ENCODE measurements around the gene VARS2.

Gene VARS2

GRCh38 chr6:30886897-30887255, 27.2 kb upstream of the VARS2 start:
- Histone ChIP-seq H2AFZ (ENCODE audit: low read length) (no peak overlapping the region), H3K9me2 (replicated peaks; ENCODE audit: insufficient read depth, low read length) (no peaks in the 10 kb centered on the region), H3K27me3 (replicated peaks; ENCODE audit: insufficient read depth, low read length) (peaks cover 62% of the 10 kb centered on the region), H3F3A (ENCODE audit: insufficient read depth, low read length) (no peaks in the 10 kb centered on the region), H3K4me1 (ENCODE audit: low read length) (no peaks in the 10 kb centered on the region), H3K9ac (ENCODE audit: low read length) (no peak overlapping the region), H3K4me3 (ENCODE audit: low read length) (no peak overlapping the region), H3K36me3 (replicated peaks; ENCODE audit: insufficient read depth, low read length) (no peaks in the 10 kb centered on the region), H3K4me2 (ENCODE audit: low read depth, low read length) (no peak overlapping the region), H3K9me3 (replicated peaks; ENCODE audit: insufficient read depth, low read length) (no peaks in the 10 kb centered on the region), H4K20me1 (ENCODE audit: insufficient read depth, low read length) (no peaks in the 10 kb centered on the region), H3K27ac (ENCODE audit: low read length) (no peak overlapping the region), H3K79me2 (ENCODE audit: low read length) (no peaks in the 10 kb centered on the region)
- DNase-seq = no peak
- TF ChIP-seq EZH2 (optimal IDR thresholded peaks at IDR 0.05; ENCODE audit: low read depth, low read length) (no peak), EZH2phosphoT487 (IDR thresholded peaks at IDR 0.05; ENCODE audit: low read length) (no peak), CTCF (IDR thresholded peaks at IDR 0.05; ENCODE audit: low read length) (no peak)

DNA sequence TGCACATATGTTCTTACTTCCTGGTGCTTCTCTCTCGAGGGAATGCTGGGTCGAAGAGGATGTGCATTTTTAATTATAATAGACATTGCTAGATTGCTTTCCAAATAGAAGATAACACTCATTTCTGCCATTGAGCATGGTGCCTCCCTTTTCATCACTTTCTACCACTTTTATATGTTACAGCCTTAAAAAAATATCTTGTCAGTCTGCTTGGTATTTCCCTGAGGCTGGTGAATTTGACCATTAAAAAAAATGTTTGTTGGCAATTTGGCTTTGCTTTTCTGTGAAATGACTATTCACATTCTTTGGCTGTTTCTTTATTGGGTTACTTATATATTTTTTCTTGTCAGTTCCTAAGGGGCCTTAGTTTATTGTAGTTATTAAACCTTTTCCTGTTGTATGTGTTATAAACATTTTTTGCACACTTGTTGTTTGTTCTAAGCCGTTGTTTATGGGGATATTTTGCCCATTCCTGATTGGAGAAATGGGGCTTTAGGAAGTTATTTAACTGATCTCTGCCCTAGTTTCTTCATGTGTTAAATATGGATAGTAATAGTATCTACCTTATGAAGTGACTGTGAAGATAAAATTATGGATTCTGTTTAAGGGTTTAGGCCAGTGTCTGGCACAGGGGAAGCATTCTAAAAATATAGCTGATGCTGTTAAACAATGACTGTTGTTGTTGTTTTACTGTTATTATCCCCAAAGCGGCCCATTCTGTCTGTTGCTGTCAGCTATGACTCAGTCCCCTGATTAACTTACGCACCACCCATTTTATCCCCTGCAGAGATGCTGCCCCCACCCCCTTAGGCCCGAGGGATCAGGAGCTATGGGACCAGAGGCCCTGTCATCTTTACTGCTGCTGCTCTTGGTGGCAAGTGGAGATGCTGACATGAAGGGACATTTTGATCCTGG, 25.9 kb upstream of the VARS2 start:
- H3K36me3 ChIP-seq (replicated peaks; ENCODE audit: insufficient read depth, low read length) = no peaks in the 10 kb centered on the region
- no peak overlapping the region for H3K27ac ChIP-seq (ENCODE audit: low read length)
- H3K79me2 ChIP-seq (ENCODE audit: low read length) = no peaks in the 10 kb centered on the region
- H3F3A ChIP-seq (ENCODE audit: insufficient read depth, low read length) = no peaks in the 10 kb centered on the region
- H4K20me1 ChIP-seq (ENCODE audit: insufficient read depth, low read length) = no peaks in the 10 kb centered on the region
- H3K9me3 ChIP-seq (replicated peaks; ENCODE audit: insufficient read depth, low read length) = no peaks in the 10 kb centered on the region
- no peaks in the 10 kb centered on the region for H3K9me2 ChIP-seq (replicated peaks; ENCODE audit: insufficient read depth, low read length)
- no peaks in the 10 kb centered on the region for H3K4me1 ChIP-seq (ENCODE audit: low read length)
- H3K9ac ChIP-seq (ENCODE audit: low read length) = no peak overlapping the region
- DNase-seq = no peak
- no peak overlapping the region for H2AFZ ChIP-seq (ENCODE audit: low read length)
- H3K4me2 ChIP-seq (ENCODE audit: low read depth, low read length) = no peak overlapping the region
- TF ChIP-seq EZH2phosphoT487 (IDR thresholded peaks at IDR 0.05; ENCODE audit: low read length) = no peak
- no peak for TF ChIP-seq CTCF (IDR thresholded peaks at IDR 0.05; ENCODE audit: low read length)
- no peak for TF ChIP-seq EZH2 (optimal IDR thresholded peaks at IDR 0.05; ENCODE audit: low read depth, low read length)
- no peak overlapping the region for H3K4me3 ChIP-seq (ENCODE audit: low read length)
- peaks cover 65% of the 10 kb centered on the region for H3K27me3 ChIP-seq (replicated peaks; ENCODE audit: insufficient read depth, low read length)

DNA sequence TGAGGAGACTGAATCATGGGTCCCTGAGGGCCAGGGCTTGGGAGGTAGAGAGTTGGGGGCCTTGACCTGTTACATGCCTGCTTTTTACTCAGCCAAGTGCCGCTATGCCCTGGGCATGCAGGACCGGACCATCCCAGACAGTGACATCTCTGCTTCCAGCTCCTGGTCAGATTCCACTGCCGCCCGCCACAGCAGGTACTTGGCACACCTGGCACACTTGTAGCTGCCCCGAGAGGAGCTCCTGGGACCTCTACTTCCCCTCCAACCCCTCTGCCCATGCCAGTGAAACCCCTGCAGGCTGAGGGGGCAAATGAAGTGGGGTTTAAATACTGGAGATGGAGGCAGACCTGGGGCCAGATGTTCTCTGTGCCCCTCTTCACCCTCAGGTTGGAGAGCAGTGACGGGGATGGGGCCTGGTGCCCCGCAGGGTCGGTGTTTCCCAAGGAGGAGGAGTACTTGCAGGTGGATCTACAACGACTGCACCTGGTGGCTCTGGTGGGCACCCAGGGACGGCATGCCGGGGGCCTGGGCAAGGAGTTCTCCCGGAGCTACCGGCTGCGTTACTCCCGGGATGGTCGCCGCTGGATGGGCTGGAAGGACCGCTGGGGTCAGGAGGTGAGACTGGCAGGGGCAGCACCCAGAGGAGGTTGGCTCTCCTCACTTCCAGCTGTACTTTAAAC, 25.1 kb upstream of the VARS2 start:
- TF ChIP-seq CTCF (IDR thresholded peaks at IDR 0.05; ENCODE audit: low read length) = no peak
- TF ChIP-seq EZH2 (optimal IDR thresholded peaks at IDR 0.05; ENCODE audit: low read depth, low read length) = no peak
- TF ChIP-seq EZH2phosphoT487 (IDR thresholded peaks at IDR 0.05; ENCODE audit: low read length) = no peak
- Histone ChIP-seq H3K79me2 (ENCODE audit: low read length) (no peaks in the 10 kb centered on the region), H3K36me3 (replicated peaks; ENCODE audit: insufficient read depth, low read length) (no peaks in the 10 kb centered on the region), H3K9me3 (replicated peaks; ENCODE audit: insufficient read depth, low read length) (no peaks in the 10 kb centered on the region), H3K4me2 (ENCODE audit: low read depth, low read length) (no peak overlapping the region), H3K27me3 (replicated peaks; ENCODE audit: insufficient read depth, low read length) (peaks cover 68% of the 10 kb centered on the region), H3K9me2 (replicated peaks; ENCODE audit: insufficient read depth, low read length) (no peaks in the 10 kb centered on the region), H4K20me1 (ENCODE audit: insufficient read depth, low read length) (no peaks in the 10 kb centered on the region), H3K4me1 (ENCODE audit: low read length) (no peaks in the 10 kb centered on the region), H2AFZ (ENCODE audit: low read length) (no peak overlapping the region), H3K4me3 (ENCODE audit: low read length) (no peak overlapping the region), H3F3A (ENCODE audit: insufficient read depth, low read length) (no peaks in the 10 kb centered on the region), H3K9ac (ENCODE audit: low read length) (no peak overlapping the region), H3K27ac (ENCODE audit: low read length) (no peak overlapping the region)
- no peak for DNase-seq

All from MM.1S (cell line).